ENCODE measurements around the gene CAMK2B.

CAMK2B gene

GRCh38 chr7:44272456-44272855 lies 52.9 kb downstream of the CAMK2B start:
- no peak for DNase-seq

DNA sequence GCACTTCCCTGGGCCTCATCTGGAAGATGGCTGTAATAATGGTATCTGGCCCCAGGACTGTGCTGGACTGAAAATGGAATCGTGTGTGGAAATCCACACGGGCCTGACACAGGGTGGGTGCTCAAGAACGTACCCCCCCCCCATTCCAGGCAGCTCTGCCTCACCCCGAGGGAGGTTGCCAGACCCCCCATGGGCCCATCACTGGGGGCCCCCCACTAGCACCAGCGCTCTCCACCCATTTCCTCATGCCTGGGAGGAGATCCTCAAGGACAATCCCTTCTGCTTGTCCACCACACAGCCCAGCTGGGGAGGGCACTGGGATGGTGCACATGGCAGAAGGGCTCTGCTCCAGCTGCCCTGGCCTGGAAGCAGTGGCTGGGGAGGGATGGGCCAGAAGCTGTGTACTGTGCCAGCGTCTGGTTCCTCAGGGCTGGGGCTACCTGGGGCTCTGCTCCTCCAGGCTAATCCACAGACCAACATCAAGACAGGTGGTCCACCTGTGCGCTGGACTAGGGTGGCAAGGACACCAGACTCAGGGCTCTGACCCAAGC lies 55.4 kb downstream of the CAMK2B start:
- no peak for DNase-seq

GRCh38 chr7:44269417-44269816 lies 56.0 kb downstream of the CAMK2B start:
- no peak for DNase-seq

DNA sequence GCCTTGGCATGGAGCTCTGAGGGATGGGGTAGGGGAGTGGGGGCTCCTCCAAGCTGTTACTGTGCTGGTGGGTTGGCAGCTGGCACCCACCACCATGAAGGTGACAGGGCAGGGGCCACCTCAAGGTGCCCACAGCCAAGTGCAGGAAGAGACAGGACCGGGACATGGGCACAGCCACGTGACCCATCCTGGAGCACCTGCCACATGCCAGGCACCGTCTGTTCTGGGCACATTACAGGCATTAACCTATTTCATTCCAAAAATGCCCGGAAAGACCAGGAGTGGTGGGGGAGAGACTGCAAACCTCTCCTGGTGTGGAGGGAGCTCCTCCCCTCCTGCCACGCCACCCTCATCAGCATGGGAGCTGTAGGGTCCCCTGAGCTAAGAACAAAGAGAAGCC lies 56.7 kb downstream of the CAMK2B start:
- no peak for DNase-seq

DNA sequence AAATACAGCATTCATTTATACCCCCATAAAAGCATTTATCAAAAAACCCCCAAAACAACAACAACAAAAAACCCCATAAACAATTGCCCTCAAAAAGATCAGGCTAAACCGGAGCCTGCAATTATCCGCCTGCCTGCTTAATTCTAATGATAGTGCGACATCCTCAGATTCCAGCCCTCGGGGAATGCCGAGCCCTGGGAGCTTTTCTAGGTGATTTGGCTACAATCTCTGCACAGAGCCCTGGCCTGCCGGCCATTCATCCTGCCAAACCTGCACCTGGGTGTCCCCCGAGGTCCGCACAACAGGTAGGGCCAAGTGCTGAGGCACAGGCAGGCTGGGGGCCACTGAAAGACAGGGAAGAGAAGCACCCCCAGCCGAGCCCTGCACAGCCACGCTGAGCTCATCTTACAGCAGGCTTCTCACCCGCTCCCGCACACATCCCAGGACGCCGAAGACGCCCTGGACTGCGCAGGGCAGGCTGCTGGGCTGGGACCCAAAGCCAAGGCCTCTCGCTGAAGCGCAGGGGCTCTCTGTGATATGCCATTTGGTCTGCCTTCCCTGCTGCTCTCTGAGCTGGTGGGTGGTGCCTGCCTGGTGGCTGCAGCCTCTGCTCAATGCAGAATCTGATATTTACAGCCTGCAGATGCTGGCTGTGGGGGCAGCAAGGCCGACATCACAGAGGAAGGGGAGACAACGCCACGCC lies 57.5 kb downstream of the CAMK2B start:
- DNase-seq, result peak; percentile 64

GRCh38 chr7:44267178-44267577 lies 58.2 kb downstream of the CAMK2B start:
- no peak for DNase-seq

- no peak for DNase-seq
Observed at GRCh38 chr7:44266526-44266925, 58.9 kb downstream of the CAMK2B start.

DNA sequence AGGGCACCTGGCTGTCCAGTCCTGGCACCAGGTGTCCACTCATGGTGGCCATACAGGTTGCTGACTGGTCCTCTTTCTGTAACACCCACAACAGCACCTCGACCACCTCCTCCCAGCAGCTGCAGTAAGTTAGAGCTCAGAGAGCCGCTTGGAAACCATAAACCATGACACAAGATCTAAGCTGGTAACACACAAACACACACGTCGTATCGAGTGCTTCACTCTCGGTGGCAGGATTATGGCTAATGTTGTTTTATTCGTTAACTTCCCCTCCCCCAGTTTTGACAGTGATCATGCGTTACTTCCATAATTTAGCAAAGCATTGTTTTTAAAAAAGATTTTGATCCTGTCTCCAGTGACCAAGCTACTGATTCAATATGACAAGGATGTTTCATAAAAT lies 59.7 kb downstream of the CAMK2B start:
- no peak for DNase-seq

DNA sequence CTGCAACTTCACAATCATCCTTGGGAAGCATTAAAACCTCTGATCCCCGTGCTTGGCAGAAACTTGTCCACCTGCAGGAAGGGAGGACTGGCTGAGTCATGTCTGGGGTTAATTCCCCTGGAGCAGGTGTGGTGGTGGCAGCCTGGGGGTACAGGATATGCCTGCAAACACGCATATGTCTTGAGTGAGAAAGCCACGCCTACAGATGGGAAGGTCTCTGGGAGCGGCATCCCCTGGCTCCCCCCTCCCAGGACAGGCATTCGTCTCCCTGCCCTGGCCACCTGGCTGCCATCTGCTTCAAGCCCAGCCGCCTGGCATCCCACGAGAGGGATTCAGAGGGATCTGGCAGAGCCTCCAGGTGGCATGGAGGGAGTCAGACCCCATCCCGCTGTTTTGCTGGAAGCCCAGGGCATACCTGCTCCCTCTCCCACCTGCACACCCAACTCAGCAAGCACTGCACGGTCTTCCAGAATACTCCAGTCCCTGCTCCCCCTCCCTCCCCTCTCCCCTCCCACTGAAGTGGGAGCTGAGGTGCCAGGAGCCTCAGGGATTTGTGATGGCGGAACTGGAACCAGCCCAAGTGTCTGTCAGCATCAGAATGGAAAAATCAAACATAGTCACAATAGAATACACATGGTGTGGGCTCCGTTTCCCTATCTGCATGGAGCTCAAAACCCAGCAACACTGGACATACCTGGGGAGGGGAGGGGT lies 61.0 kb downstream of the CAMK2B start:
- DNase-seq, result no peak

DNA sequence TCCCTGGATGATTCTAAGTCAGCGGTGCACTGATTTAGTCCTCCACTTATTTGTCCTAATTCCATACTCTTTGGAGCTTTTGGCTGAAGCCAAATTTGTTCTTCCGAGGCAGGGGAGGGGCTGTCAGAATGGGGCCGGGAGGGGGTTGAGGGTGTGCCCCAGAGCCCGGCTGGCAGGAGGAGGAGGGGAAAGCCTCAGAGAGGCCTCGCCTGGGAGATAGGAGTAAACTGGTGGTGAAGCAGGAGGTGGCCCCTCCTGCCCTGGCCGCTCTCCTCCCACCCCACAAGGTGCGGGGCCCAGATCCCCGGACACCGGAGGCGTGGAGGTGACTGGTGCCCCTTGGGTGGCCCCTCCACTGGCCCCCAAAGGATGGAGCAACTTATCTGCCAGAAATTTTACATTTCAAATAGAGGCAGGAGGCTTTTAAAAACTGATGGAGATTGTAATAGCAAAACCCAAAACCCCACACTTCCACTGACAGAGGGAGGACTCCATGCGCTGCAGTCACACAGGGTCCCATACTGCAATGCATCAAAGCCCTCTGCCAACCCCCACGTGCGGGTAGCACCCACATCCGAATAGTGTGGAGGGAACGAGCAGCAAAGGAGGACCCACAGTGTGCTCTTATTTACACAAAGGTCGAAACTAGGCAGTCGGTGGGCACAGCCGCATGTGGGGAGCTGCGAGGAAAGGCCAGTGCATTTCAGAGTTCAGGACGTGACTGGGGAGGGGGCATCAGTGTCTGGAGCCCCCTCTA lies 61.9 kb downstream of the CAMK2B start:
- no peak for DNase-seq

DNA sequence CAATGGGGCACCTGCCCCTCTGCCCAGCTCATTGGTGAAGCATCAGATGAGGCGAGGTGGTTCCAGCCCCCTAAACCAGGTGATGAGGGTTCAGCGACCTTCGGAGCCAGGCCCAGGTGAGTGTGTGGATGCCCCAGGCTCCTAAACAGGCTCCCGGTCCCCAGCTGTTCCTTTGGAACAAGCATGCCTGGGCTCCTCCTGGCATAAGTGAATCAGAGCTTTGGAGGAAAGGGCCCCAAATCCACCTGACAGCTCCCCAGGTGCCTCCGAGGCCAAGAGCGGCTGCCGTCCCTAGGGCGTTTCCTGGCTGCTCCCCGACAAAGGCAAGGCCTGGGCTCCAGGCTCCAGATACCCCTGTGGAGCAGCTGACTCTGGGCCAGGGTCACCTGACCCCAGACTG lies 63.4 kb downstream of the CAMK2B start:
- DNase-seq, result no peak

GRCh38 chr7:44261240-44261639 lies 64.2 kb downstream of the CAMK2B start:
- DNase-seq, result no peak

DNA sequence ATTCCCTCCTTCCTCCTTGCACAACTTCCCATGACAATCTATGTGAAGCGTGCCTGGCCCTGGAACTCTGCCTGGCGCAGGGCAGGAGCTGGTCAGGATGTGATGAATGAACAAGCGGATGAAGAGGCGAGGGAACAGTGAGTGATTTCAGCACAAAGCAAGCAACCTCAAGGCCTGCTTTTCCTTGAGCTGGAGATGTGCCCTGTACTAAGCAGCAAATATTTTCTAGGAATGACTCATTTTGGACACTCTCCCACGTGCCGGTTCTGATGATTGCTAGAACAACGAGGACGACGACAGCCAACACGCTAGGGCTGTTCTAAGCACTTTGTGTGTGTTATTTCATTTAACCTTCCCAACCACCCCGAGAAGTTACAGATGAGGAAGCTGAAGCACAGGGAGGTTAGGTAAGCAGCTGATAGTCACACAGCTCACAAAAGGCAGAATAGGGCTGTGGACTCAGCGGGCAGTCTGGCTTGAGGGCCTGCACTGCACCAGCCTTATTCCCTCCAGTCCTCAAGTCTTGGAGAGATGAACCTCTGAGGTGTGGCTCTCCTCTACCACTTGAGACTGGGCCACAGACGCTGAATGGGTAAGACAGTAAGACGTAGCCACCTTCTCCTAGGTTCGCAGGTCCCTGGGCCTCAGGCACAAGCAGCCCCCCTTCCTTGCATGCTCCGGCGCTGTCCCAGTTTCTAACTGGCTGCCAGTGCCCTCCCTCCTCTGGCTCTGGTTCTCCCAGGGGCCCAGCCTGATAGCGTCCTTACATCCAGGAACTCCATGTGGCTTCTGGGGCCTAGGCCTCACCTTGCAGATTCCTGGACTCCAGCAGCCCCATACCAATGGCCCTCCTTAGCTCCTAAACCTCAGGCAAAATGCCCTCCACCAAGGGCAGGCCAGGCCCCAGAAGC lies 65.6 kb downstream of the CAMK2B start:
- no peak for DNase-seq

DNA sequence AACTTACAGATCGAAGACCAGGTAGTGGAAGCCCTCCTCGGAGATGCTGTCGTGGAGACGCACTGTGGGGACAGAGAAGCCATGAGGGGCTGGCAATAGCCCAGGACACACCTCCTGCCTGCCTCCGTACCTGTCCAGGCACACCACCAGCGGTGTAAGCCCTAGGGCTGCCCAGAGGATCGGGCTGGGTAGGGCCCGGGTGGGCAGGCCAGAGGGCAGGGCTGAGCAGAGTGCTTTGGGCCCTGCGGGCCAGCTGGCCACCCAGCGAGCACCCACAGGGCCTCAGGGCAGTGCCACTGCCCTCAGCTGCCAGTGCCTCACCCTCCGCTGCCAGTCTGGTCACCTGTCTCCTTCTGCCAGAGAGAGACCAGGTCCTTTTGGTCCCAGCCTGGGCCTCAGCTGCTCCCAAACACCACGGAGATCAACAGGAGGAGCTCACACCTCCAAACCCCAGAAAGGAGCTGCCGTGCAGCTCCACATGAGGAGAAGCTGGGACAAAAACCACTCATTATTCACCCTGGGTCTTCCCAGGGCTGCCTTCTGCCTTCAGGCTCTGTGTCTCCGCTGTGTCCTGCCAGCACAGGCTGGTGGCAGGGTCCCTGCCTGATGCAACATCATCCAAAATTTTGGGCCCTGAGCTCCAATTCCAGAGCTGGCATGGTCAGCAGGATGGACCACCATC lies 66.4 kb downstream of the CAMK2B start:
- no peak for DNase-seq

DNA sequence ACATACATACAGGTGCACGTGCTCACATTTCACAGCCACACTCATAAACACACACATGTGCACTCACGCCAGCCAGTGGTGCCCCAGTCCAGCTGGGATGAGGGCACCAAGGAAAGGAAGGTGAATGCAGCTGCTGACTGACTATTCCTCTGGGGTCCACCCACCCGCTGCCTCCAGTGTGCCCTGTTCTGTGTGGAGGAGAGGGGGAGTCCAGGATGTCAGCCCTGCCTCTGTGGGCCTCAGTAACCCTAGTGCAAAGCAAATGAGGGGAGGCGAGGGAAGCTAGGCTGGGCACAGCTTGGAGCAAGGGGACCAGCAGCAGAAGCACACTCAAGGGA lies 67.0 kb downstream of the CAMK2B start:
- DNase-seq, result no peak

GRCh38 chr7:44257618-44258422 lies 67.6 kb downstream of the CAMK2B start:
- peak; percentile 74 for DNase-seq

GRCh38 chr7:44257213-44257612 lies 68.2 kb downstream of the CAMK2B start:
- DNase-seq, result no peak

GRCh38 chr7:44256459-44256858 lies 68.9 kb downstream of the CAMK2B start:
- DNase-seq, result no peak

GRCh38 chr7:44251881-44252280 lies 73.5 kb downstream of the CAMK2B start:
- no peak for DNase-seq

DNA sequence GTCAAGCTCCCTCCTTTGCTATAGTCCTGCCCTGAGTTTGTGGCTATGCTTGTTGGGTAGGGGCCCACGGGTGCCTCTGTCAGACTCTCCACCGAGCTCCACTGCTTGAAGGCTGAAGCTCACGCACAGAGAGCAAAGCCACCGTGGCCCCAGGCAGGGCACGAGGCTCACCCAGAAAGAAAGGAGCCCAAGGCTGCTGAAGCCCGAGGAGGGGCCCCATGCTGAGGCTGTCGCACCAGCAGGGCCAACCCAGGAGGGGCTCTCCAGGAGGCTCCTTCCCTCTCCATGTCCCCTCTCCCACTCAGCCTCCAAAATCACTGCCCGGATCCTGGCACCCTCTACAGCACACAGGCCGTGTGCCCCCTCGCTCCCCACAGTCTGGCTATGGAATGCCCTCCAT lies 74.1 kb downstream of the CAMK2B start:
- DNase-seq, result no peak

DNA sequence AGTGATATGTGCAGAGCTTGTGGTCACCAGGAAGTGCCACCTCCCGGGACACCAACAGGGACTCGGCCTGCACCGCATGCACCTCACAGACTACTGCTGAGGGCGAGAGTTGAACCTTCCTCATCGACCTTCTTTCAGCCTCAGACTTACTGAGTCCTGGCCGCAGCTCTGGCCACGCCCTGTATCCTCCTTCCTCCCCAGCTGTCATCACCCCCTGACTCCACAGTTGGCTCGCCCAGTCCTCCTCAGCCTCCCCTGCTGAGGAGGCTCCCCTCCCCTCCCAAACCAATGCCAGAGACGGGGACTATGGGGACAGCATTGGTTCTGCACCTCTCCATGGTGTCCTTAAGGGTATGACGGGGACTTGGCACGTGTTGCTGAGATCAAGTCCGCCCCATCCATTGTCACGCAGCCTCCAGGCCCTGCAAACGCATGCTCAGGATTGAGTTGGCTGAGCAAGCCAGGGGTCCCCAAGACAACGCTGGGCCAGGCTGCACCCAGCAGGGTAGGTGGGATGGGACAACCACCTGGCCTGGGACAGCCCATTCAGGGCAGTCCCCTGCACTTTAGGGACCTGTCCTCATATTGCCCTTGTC lies 75.7 kb downstream of the CAMK2B start:
- no peak for DNase-seq

Measured in retina (tissue), 1 donor.